HepG2 (cell line): ENCODE results near the gene CCDC154. TPM values are rescaled to one million over a fixed set of nuclear protein-coding genes. Genes with fewer than 3 reads are reported as not detected.

Experiments
- BCL6 ChIP-seq: IDR thresholded peaks from 2 replicates; pipeline ENCODE4 v1.6.1; 2016; ENCODE audit warnings: missing genetic modification reagents, missing compliant biosample characterization
- CREM ChIP-seq, 2 experiments: sonication (generic) in 1 of 2; formaldehyde crosslinking in 1 of 2; IDR thresholded peaks; 2 replicates each; pipeline versions ENCODE4 v1.4.0 to v1.6.1; 2016 to 2020; ENCODE audit warnings: antibody characterized with exemption in 1 of 2, mild to moderate bottlenecking in 1 of 2, missing genetic modification reagents in 1 of 2
- ELK4 ChIP-seq: sonication (generic); formaldehyde crosslinking; IDR thresholded peaks from 2 replicates; pipeline ENCODE4 v1.9.0; 2021; ENCODE audit warnings: missing genetic modification reagents, borderline replicate concordance
- FOXK2 ChIP-seq: fragments of 450-650 bp; IDR thresholded peaks from 2 replicates; pipeline ENCODE4 v1.6.1; 2016
- GMEB1 ChIP-seq: sonication (generic); formaldehyde crosslinking; IDR thresholded peaks from 2 replicates; pipeline ENCODE4 v1.5.1; 2020; ENCODE audit warnings: missing genetic modification reagents, mild to moderate bottlenecking, borderline replicate concordance
- HMGA1 ChIP-seq: sonication (generic); formaldehyde crosslinking; conservative IDR thresholded peaks from 2 replicates; pipeline ENCODE4 v1.4.0; 2020; ENCODE audit warnings: missing genetic modification reagents
- JDP2 ChIP-seq: sonication (generic); formaldehyde crosslinking; IDR thresholded peaks from 2 replicates; pipeline ENCODE4 v1.8.1; 2022; ENCODE audit warnings: missing genetic modification reagents, borderline replicate concordance
- MIXL1 ChIP-seq: IDR thresholded peaks from 2 replicates; pipeline ENCODE4 v1.6.1; 2016
- MTA1 ChIP-seq: sonication (generic); formaldehyde crosslinking; IDR thresholded peaks from 2 replicates; pipeline ENCODE4 v1.4.0; 2020; ENCODE audit warnings: missing genetic modification reagents, mild to moderate bottlenecking, borderline replicate concordance
- RFXANK ChIP-seq: IDR thresholded peaks from 2 replicates; pipeline ENCODE4 v1.6.1; 2016
- ZFP91 ChIP-seq: sonication (generic); formaldehyde crosslinking; IDR thresholded peaks from 2 replicates; pipeline ENCODE4 v1.9.0; 2022; ENCODE audit warnings: missing genetic modification reagents, mild to moderate bottlenecking, borderline replicate concordance
- ZNF142 ChIP-seq: sonication (generic); formaldehyde crosslinking; IDR thresholded peaks from 2 replicates; pipeline ENCODE4 v1.4.0; 2020; ENCODE audit warnings: missing genetic modification reagents
- ZNF17 ChIP-seq: sonication (generic); formaldehyde crosslinking; IDR thresholded peaks from 2 replicates; pipeline ENCODE4 v1.5.0; 2020; ENCODE audit warnings: mild to moderate bottlenecking, missing genetic modification reagents
- ZNF503 ChIP-seq: sonication (generic); formaldehyde crosslinking; IDR thresholded peaks from 2 replicates; pipeline ENCODE4 v1.4.0; 2020; ENCODE audit warnings: missing genetic modification reagents
- ZNF563 ChIP-seq: sonication (generic); formaldehyde crosslinking; IDR thresholded peaks from 2 replicates; pipeline ENCODE4 v1.8.0; 2022; ENCODE audit warnings: mild to moderate bottlenecking, moderate library complexity, missing genetic modification reagents
- ZNF720 ChIP-seq: sonication (generic); formaldehyde crosslinking; IDR thresholded peaks from 2 replicates; pipeline ENCODE4 v1.4.0; 2020; ENCODE audit warnings: missing genetic modification reagents
- polyA plus RNA-seq, 8 experiments: library from polyadenylated mRNA; depleted of rRNA in 3 of 8; stranded (reverse) in 7 of 8; unstranded in 1 of 8; fragments of >200 nt; fragmentation: Illumina TruSeq in 4 of 8; extraction: Trizol in 4 of 8; gene quantifications; 2 replicates each; pipeline versions ENCODE4 v1.2.1 to v1.2.3, GENCODE V29; 2011 to 2016; ENCODE audit warnings: low read depth in 4 of 8, missing spikeins in 1 of 8, mixed read lengths in 1 of 8; ENCODE audit not compliant: insufficient read depth in 1 of 8
- total RNA-seq, 5 experiments: library from RNA; depleted of rRNA; stranded (reverse); fragments of >200 nt; fragmentation: Illumina TruSeq; extraction: Trizol; gene quantifications; 2 replicates each; pipeline ENCODE4 v1.2.3, GENCODE V29; 2016; ENCODE audit warnings: low read depth in 1 of 5

Gene CCDC154
- total and polyA plus RNA-seq, 2 of the 13 experiments (the other 11 are each of a cell fraction or from before 2014, with no cell fraction given) = 0.92 to 1.5 TPM

- no peak for TF ChIP-seq CREM (IDR thresholded peaks at IDR 0.05)
- TF ChIP-seq CREM (CRISPR knock-in tag; IDR thresholded peaks at IDR 0.05) = no peak
- no peak; the same call in 1 of the 2 replicates for TF ChIP-seq MIXL1 (CRISPR knock-in tag)
- no peak; the same call in 1 of the 2 replicates for TF ChIP-seq JDP2
- TF ChIP-seq RFXANK (CRISPR knock-in tag) = no peak
- peak; percentile 18; the same call in 1 of the 2 replicates for TF ChIP-seq FOXK2
- TF ChIP-seq ZNF563 = no peak; the same call in 1 of the 2 replicates
- no peak for TF ChIP-seq BCL6 (CRISPR knock-in tag)
- TF ChIP-seq ZFP91 (CRISPR knock-in tag) = no peak
- no peak for TF ChIP-seq ELK4 (CRISPR knock-in tag)
- no peak for TF ChIP-seq HMGA1 (CRISPR knock-in tag)
- peak; percentile 73 for TF ChIP-seq GMEB1 (CRISPR knock-in tag)
- TF ChIP-seq ZNF17 (CRISPR knock-in tag) = no peak
- TF ChIP-seq ZNF503 = 0 out of 2 replicates have a peak, but pooled peaks have one; percentile 30
- TF ChIP-seq MTA1 (CRISPR knock-in tag) = no peak
- no peak for TF ChIP-seq ZNF720 (CRISPR knock-in tag)
- 0 out of 2 replicates have a peak, but pooled peaks have one; percentile 24 for TF ChIP-seq ZNF142 (CRISPR knock-in tag)
Observed at GRCh38 chr16:1492923-1493745, 48.8 kb upstream of the CCDC154 start, which contains the start of gene TELO2 (continued).
